HEK293 (cell line): ENCODE data around the gene FKBP8.

Source experiments
- BCL11A ChIP-seq: fragments of 450-650 bp; formaldehyde crosslinking; IDR thresholded peaks from 2 replicates; pipeline ENCODE4 v1.5.1; 2016; ENCODE audit warnings: low read depth, missing biosample characterization, missing genetic modification characterization
- BCL6B ChIP-seq: fragments of 450-650 bp; formaldehyde crosslinking; IDR thresholded peaks from 2 replicates; pipeline ENCODE4 v1.5.1; 2017; ENCODE audit warnings: missing biosample characterization, missing genetic modification characterization
- KLF7 ChIP-seq: fragments of 450-650 bp; formaldehyde crosslinking; IDR thresholded peaks from 2 replicates; pipeline ENCODE4 v1.5.1; 2016; ENCODE audit warnings: missing biosample characterization, missing genetic modification characterization, borderline replicate concordance
- OSR2 ChIP-seq: fragments of 450-650 bp; formaldehyde crosslinking; IDR thresholded peaks from 2 replicates; pipeline ENCODE4 v1.5.1; 2016; ENCODE audit warnings: missing biosample characterization, missing genetic modification characterization
- PATZ1 ChIP-seq: fragments of 450-650 bp; formaldehyde crosslinking; IDR thresholded peaks from 2 replicates; pipeline ENCODE4 v1.5.1; 2016; ENCODE audit warnings: missing biosample characterization, missing genetic modification characterization
- PBX3 ChIP-seq: sonication (generic); formaldehyde crosslinking; IDR thresholded peaks from 2 replicates; pipeline ENCODE4 v1.8.1; 2022; ENCODE audit warnings: mild to moderate bottlenecking, moderate library complexity, missing genetic modification reagents
- PRDM1 ChIP-seq: fragments of 450-650 bp; formaldehyde crosslinking; IDR thresholded peaks from 2 replicates; pipeline ENCODE4; 2016; ENCODE audit warnings: missing biosample characterization, missing genetic modification characterization
- PRDM4 ChIP-seq: fragments of 450-650 bp; formaldehyde crosslinking; IDR thresholded peaks from 2 replicates; pipeline ENCODE4 v1.5.1; 2017; ENCODE audit warnings: missing biosample characterization, missing genetic modification characterization
- TRIM28 ChIP-seq: IDR thresholded peaks from 2 replicates; pipeline ENCODE4 v1.6.1; 2011; ENCODE audit warnings: low read length, control low read depth, borderline replicate concordance
- ZBTB49 ChIP-seq: fragments of 450-650 bp; formaldehyde crosslinking; IDR thresholded peaks from 2 replicates; pipeline ENCODE4 v1.5.1; 2016; ENCODE audit warnings: missing biosample characterization, missing genetic modification characterization, low read depth
- ZEB2 ChIP-seq: fragments of 450-650 bp; formaldehyde crosslinking; IDR thresholded peaks from 2 replicates; pipeline ENCODE4 v1.5.1; 2016; ENCODE audit warnings: missing biosample characterization, missing genetic modification characterization
- ZFP69B ChIP-seq: fragments of 450-650 bp; formaldehyde crosslinking; IDR thresholded peaks from 2 replicates; pipeline ENCODE4 v1.5.1; 2016; ENCODE audit warnings: missing biosample characterization, missing genetic modification characterization
- ZNF19 ChIP-seq: fragments of 450-650 bp; formaldehyde crosslinking; IDR thresholded peaks from 2 replicates; pipeline ENCODE4; 2016; ENCODE audit warnings: missing biosample characterization, missing genetic modification characterization, low read depth
- ZNF239 ChIP-seq: fragments of 450-650 bp; formaldehyde crosslinking; IDR thresholded peaks from 2 replicates; pipeline ENCODE4 v1.5.1; 2016; ENCODE audit warnings: missing biosample characterization, missing genetic modification characterization
- ZNF510 ChIP-seq: fragments of 450-650 bp; formaldehyde crosslinking; IDR thresholded peaks from 2 replicates; pipeline ENCODE4 v1.5.1; 2018; ENCODE audit warnings: mild to moderate bottlenecking, missing genetic modification characterization, missing biosample characterization; ENCODE audit not compliant: insufficient replicate concordance
- ZNF623 ChIP-seq: fragments of 450-650 bp; formaldehyde crosslinking; IDR thresholded peaks from 2 replicates; pipeline ENCODE4 v1.5.1; 2016; ENCODE audit warnings: missing biosample characterization, missing genetic modification characterization
- ZNF629 ChIP-seq: fragments of 450-650 bp; formaldehyde crosslinking; IDR thresholded peaks from 2 replicates; pipeline ENCODE4 v1.5.1; 2017; ENCODE audit warnings: missing biosample characterization, missing genetic modification characterization
- ZNF670 ChIP-seq: fragments of 450-650 bp; formaldehyde crosslinking; IDR thresholded peaks from 2 replicates; pipeline ENCODE4 v1.5.1; 2016; ENCODE audit warnings: missing biosample characterization, missing genetic modification characterization, low read depth
- ZNF777 ChIP-seq: fragments of 450-650 bp; formaldehyde crosslinking; IDR thresholded peaks from 2 replicates; pipeline ENCODE4 v1.5.1; 2017; ENCODE audit warnings: missing biosample characterization, missing genetic modification characterization, borderline replicate concordance

FKBP8 gene

GRCh38 chr19:18571564-18572344, 28.4 kb upstream of the FKBP8 start, which contains the start of gene UBA52 (continued):
- TF ChIP-seq ZNF19 (tag by site-specific recombination): no peak
- peak; percentile 98 for TF ChIP-seq PATZ1
- TF ChIP-seq KLF7 (tag by site-specific recombination): peak; percentile 99
- no peak for TF ChIP-seq BCL11A (tag by site-specific recombination)
- TF ChIP-seq ZNF777 (tag by site-specific recombination): no peak
- TF ChIP-seq TRIM28: no peak
- no peak for TF ChIP-seq PRDM1 (tag by site-specific recombination)
- TF ChIP-seq ZEB2 (tag by site-specific recombination): peak; percentile 76; the same call in 1 of the 2 replicates
- no peak for TF ChIP-seq ZBTB49 (tag by site-specific recombination)
- TF ChIP-seq BCL6B (tag by site-specific recombination): no peak
- no peak for TF ChIP-seq ZNF623 (tag by site-specific recombination)
- TF ChIP-seq PBX3 (CRISPR knock-in tag): peak; percentile 86
- TF ChIP-seq ZNF510: no peak
- no peak for TF ChIP-seq PRDM4 (tag by site-specific recombination)
- no peak for TF ChIP-seq ZNF670 (tag by site-specific recombination)
- no peak for TF ChIP-seq OSR2 (tag by site-specific recombination)
- TF ChIP-seq ZNF629: peak; percentile 99
- TF ChIP-seq ZFP69B (tag by site-specific recombination): peak; percentile 98
- no peak for TF ChIP-seq ZNF239 (tag by site-specific recombination)
- TF ChIP-seq, all 188 proteins: peak for 55
